NB4 (cell line): ENCODE measurements around the gene NT5DC1.

ENCODE experiments used
- CTCF ChIP-seq: IDR thresholded peaks from one replicate; pipeline ENCODE4 v1.5.1; 2012; ENCODE audit warnings: low read depth, low read length
- MAX ChIP-seq: IDR thresholded peaks from 2 replicates; pipeline ENCODE4 v1.6.1; 2011; ENCODE audit warnings: low read depth, low read length

DNA sequence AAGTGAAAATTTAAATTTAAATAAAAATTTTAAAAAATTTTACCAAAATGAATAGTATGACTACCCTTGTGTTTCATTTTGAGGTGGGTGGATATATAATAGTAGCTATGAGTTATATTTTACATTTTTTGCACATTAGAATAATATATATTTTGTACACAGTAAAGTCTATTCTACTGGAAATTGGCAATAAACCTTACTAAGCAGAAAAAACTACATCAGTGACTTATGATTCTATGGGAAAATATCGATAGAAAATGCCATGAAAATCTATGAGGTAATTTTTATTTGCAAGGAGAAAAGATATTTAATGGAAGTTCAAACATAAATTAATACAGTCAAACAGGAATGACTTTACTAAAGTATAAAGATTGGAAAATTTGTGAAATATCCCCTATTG, 156.0 kb downstream of the NT5DC1 start:
- no peak for TF ChIP-seq CTCF
- no peak for TF ChIP-seq MAX
